NT2/D1 (cell line): Measurements from ENCODE around the gene SRSF8.

ENCODE experiments used
- SUZ12 ChIP-seq: IDR thresholded peaks from 2 replicates; pipeline ENCODE4 v1.6.1; 2011; ENCODE audit not compliant: insufficient read length, insufficient read depth; ENCODE audit errors: extremely low read depth
- YY1 ChIP-seq: IDR thresholded peaks from 2 replicates; pipeline ENCODE4 v1.6.1; 2011; ENCODE audit not compliant: insufficient read length, insufficient read depth
- ZNF274 ChIP-seq: IDR thresholded peaks from 2 replicates; pipeline ENCODE4 v1.6.1; 2011; ENCODE audit warnings: mild to moderate bottlenecking, low read depth, low read length

GRCh38 chr11:95093548-95093947 is 26.8 kb downstream of the SRSF8 start:
- TF ChIP-seq ZNF274 (no peak), YY1 (no peak), SUZ12 (no peak)
